OCI-M2 (cell line): ENCODE measurements around the gene HMSD.

Experiments
- DNase-seq: peaks from one replicate; lab custom pipeline; 2025; ENCODE audit not compliant: unreplicated experiment; lab: John Stamatoyannopoulos, UW

Gene HMSD

GRCh38 chr18:63953811-63954210 lies 4.7 kb downstream of the HMSD start:
- DNase-seq = no peak

GRCh38 chr18:63956755-63957154 lies 7.7 kb downstream of the HMSD start:
- DNase-seq = no peak

- no peak for DNase-seq
These were observed 11.8 kb downstream of the HMSD start for GRCh38 chr18:63960891-63961290.

GRCh38 chr18:63961435-63961980 lies 12.4 kb downstream of the HMSD start:
- no peak for DNase-seq

GRCh38 chr18:63962137-63962536 lies 13.0 kb downstream of the HMSD start:
- no peak for DNase-seq

- no peak for DNase-seq
These were observed 14.6 kb downstream of the HMSD start for GRCh38 chr18:63963615-63964256.

- DNase-seq = no peak
These were observed 15.8 kb downstream of the HMSD start for GRCh38 chr18:63964908-63965307.

- no peak for DNase-seq
These were observed 16.7 kb downstream of the HMSD start for GRCh38 chr18:63965716-63966330.

- DNase-seq = no peak
These were observed 21.1 kb downstream of the HMSD start, which contains the start of gene SERPINB8 for GRCh38 chr18:63969942-63970808. Gene SERPINB8, plus strand, starts transcription at chr18:63970081. Its CDS starts 8,228 bp downstream, at chr18:63978309.

GRCh38 chr18:63970809-63971205 lies 21.7 kb downstream of the HMSD start:
- DNase-seq = no peak

- no peak for DNase-seq
These were observed 22.4 kb downstream of the HMSD start for GRCh38 chr18:63971320-63972001.

GRCh38 chr18:63972002-63972376 lies 22.9 kb downstream of the HMSD start:
- DNase-seq = no peak

GRCh38 chr18:63974991-63975390 lies 25.9 kb downstream of the HMSD start:
- no peak for DNase-seq

- no peak for DNase-seq
These were observed 26.5 kb downstream of the HMSD start for GRCh38 chr18:63975628-63976027.

GRCh38 chr18:63977040-63977439 lies 27.9 kb downstream of the HMSD start:
- no peak for DNase-seq

- no peak for DNase-seq
These were observed 30.4 kb downstream of the HMSD start for GRCh38 chr18:63979409-63979920.

- DNase-seq = no peak
These were observed 30.9 kb downstream of the HMSD start for GRCh38 chr18:63980027-63980426.

GRCh38 chr18:63980896-63981460 lies 31.9 kb downstream of the HMSD start:
- no peak for DNase-seq

GRCh38 chr18:63981719-63982118 lies 32.6 kb downstream of the HMSD start:
- no peak for DNase-seq

GRCh38 chr18:63982361-63982760 lies 33.3 kb downstream of the HMSD start:
- DNase-seq = no peak

GRCh38 chr18:63986885-63987284 lies 37.8 kb downstream of the HMSD start:
- no peak for DNase-seq
